ENCODE results near the gene KXD1.

DNA sequence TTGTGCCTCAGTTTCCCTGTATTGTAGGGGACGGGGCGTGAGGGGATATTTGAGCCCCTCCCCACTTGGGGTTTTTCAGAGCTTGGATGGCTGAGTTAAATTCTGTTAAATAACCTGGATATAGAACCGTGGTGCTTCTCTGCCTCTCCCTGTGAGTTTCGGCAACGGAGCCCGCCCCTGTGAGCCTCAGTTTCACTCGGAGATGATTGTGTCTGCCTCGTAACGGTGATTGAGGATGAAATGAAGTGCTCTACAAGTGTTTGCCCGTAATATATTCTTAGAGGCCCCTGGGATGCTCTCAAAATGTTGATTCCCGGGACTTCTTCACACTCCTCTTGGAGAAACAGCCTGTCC is 509 bp downstream of the KXD1 start:
- no peak for TF ChIP-seq EZH2 (IDR thresholded peaks at IDR 0.05; ENCODE audit: insufficient read depth, poor library complexity, severe bottlenecking)
- no peak for TF ChIP-seq EZH2phosphoT487 (IDR thresholded peaks at IDR 0.05; ENCODE audit: insufficient read depth, low read depth)
